Measurements from ENCODE around the gene SLC2A13. TPM values are rescaled to one million over a fixed set of nuclear protein-coding genes. Genes with fewer than 3 reads are reported as not detected.
A peak's percentile ranks its signal among the peaks of the same experiment; 100 is the strongest.
"Not testable (repeated sequence)": the region's sequence is repeated elsewhere in the genome, so short reads cannot be mapped to it uniquely, and the experiment has no call there.

The SLC2A13 gene
- total and polyA plus RNA-seq, 9 donors: 2.6 to 6.4 (median 3.6) TPM

- H3K4me3 ChIP-seq (ENCODE audit: low read length): no peak overlapping the region
Measured at GRCh38 chr12:39920647-39921046, 185.2 kb downstream of the SLC2A13 start.

DNA sequence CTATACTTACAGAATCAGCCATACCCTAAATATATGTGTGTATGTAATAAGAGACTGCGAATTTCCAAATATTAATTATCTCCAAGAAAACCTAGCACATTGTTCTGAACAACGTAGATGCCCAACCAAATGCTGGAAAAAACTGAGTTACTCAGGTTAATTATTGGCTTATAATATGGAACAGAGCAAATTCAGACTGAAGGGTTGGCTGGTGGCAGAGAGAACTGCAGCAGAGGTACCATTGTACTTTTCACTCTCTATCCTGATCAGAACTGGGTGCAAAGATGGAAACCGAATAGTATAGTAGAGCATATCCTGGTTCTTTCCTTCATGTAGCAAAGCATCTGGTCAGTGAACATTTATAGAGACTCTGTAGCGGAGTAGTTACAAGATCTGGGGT, 185.7 kb downstream of the SLC2A13 start:
- H3K27ac ChIP-seq (ENCODE audit: low read length): no peak overlapping the region
- H3K4me1 ChIP-seq (ENCODE audit: control insufficient read depth, insufficient read depth, low read length): no peaks in the 10 kb centered on the region
- H3K4me3 ChIP-seq (ENCODE audit: low read length): no peak overlapping the region
- no peaks in the 10 kb centered on the region for H3K27me3 ChIP-seq (ENCODE audit: control insufficient read depth, insufficient read depth, low read length)
- H3K9me3 ChIP-seq (replicated peaks; ENCODE audit: control insufficient read depth, low read depth, low read length): no peaks in the 10 kb centered on the region
- no peaks in the 10 kb centered on the region for H3K36me3 ChIP-seq (ENCODE audit: control insufficient read depth, insufficient read depth, low read length)
- no peak for DNase-seq
- WGBS (ENCODE audit: insufficient coverage): no CpG with 5 or more reads among the region's 4 CpGs

More at GRCh38 chr12:39920647-39921046, 185.2 kb downstream of the SLC2A13 start:
- no peaks in the 10 kb centered on the region for H3K27me3 ChIP-seq (ENCODE audit: control insufficient read depth, insufficient read depth, low read length)
- H3K4me1 ChIP-seq (ENCODE audit: control insufficient read depth, insufficient read depth, low read length): no peaks in the 10 kb centered on the region
- H3K9me3 ChIP-seq (replicated peaks; ENCODE audit: control insufficient read depth, low read depth, low read length): no peaks in the 10 kb centered on the region
- WGBS (ENCODE audit: insufficient coverage): 80% methylated on average over 2 of the region's 4 CpGs
- H3K36me3 ChIP-seq (ENCODE audit: control insufficient read depth, insufficient read depth, low read length): no peaks in the 10 kb centered on the region
- no peak for DNase-seq
- H3K27ac ChIP-seq (ENCODE audit: low read length): no peak overlapping the region

DNA sequence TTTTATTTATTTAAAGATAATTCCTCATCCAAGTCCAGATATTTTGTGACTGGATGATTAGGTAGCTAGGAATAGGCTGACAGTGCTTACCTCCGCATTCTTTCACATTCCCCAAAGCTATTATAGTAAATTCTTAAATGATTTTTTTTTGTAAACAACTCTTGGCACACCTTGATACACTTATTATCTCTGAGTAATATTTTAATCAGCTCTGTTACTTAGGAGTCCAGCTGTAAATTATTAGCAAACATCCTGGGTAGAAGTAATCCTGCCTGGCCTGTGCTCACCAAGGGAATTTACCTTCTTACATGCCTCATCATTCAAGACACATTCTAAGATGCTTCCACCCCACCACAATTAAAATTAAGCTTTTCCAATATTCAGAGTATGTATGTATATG, 186.1 kb downstream of the SLC2A13 start:
- Histone ChIP-seq H3K36me3 (ENCODE audit: control insufficient read depth, insufficient read depth, low read length) (no peaks in the 10 kb centered on the region), H3K4me1 (ENCODE audit: control insufficient read depth, insufficient read depth, low read length) (no peaks in the 10 kb centered on the region), H3K27me3 (ENCODE audit: control insufficient read depth, insufficient read depth, low read length) (no peaks in the 10 kb centered on the region), H3K4me3 (ENCODE audit: low read length) (no peak overlapping the region), H3K9me3 (replicated peaks; ENCODE audit: control insufficient read depth, low read depth, low read length) (no peaks in the 10 kb centered on the region), H3K27ac (ENCODE audit: low read length) (no peak overlapping the region)
- WGBS (ENCODE audit: insufficient coverage): no CpG with 5 or more reads among the region's 1 CpG
- no peak for DNase-seq

DNA sequence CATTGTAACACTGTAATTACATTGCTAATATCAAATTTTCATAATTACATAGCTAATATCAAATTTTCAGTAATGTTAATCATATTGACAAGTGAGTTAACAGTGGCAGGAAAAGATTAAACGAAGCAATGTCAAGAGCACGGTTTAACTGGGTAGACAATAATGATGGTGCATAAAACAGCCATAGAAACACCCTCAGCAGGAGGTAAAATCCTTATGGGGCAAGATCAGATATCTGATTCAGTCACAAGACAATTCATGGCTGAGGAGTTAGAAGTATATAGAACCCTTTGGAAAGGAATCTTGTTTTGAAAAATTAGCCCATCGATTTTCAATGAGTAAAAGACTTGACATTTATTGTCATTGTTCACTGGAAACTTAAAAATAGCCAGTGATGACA, 190.6 kb downstream of the SLC2A13 start:
- no peaks in the 10 kb centered on the region for H3K36me3 ChIP-seq (ENCODE audit: control insufficient read depth, insufficient read depth, low read length)
- H3K27me3 ChIP-seq (ENCODE audit: control insufficient read depth, insufficient read depth, low read length): no peaks in the 10 kb centered on the region
- no peaks in the 10 kb centered on the region for H3K4me1 ChIP-seq (ENCODE audit: control insufficient read depth, insufficient read depth, low read length)
- WGBS (ENCODE audit: insufficient coverage): no CpG with 5 or more reads among the region's 3 CpGs
- no peak overlapping the region for H3K27ac ChIP-seq (ENCODE audit: low read length)
- no peak for DNase-seq
- H3K9me3 ChIP-seq (replicated peaks; ENCODE audit: control insufficient read depth, low read depth, low read length): no peaks in the 10 kb centered on the region
- no peak overlapping the region for H3K4me3 ChIP-seq (ENCODE audit: low read length)

DNA sequence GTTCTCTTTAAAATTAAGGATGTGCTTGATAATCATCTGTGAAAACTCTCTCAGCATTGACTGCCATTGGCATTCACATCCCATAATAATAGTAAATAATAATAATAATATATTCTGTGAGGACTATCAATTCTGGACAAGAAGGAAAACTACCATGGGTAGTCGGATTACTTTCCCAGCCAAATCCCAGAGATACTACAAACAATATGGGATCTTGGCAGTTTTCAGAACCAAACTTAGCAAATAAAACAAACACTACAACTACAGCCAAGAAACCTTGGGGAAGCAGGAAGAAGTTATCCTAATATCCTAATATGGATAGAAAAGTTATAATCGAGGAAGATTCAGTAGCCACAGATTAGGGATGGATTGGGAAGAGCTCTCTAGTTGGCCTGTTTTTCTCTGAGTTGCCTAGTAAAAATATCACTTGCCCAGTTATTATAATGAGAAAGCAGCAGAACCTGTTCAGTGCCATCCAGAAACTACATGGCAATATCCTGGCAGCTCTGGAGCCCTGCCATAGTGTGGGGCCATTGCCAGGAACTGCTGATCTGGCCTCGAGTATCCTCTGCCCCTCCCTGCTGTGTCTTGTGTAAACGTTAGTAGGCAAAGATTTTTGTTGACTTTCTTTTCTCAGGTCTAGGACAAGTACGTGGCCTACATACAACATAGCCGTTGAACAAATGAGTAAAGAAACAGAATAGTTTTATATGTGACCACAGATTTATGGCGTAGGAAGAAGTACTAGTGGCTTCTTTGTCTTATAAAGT, 193.5 kb downstream of the SLC2A13 start:
- WGBS (ENCODE audit: insufficient coverage): 70% methylated on average over 2 of the region's 7 CpGs
- H3K36me3 ChIP-seq (ENCODE audit: control insufficient read depth, insufficient read depth, low read length): no peaks in the 10 kb centered on the region
- DNase-seq: no peak
- no peak overlapping the region for H3K4me3 ChIP-seq (ENCODE audit: low read length)
- no peaks in the 10 kb centered on the region for H3K9me3 ChIP-seq (replicated peaks; ENCODE audit: control insufficient read depth, low read depth, low read length)
- no peak overlapping the region for H3K27ac ChIP-seq (ENCODE audit: low read length)
- H3K27me3 ChIP-seq (ENCODE audit: control insufficient read depth, insufficient read depth, low read length): no peaks in the 10 kb centered on the region
- no peaks in the 10 kb centered on the region for H3K4me1 ChIP-seq (ENCODE audit: control insufficient read depth, insufficient read depth, low read length)

DNA sequence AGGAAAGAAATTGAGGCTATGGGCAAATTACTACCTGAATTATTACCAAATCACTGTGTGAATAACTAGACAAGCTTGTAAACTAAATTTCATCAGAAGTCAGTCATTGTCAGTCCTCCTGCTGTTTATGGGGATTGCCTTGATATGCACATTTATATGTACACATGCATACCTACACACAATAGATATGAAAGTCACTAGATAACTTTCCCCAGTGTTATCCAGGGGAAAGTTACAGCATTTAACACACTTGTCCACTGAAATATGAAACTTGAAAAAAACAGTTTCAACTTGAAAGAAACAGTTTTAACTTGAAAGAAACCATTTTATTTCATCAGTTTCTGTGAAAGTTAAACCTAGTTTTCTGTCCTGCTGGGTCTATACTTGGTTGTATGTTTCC, 199.6 kb downstream of the SLC2A13 start:
- H3K4me1 ChIP-seq (ENCODE audit: control insufficient read depth, insufficient read depth, low read length): no peaks in the 10 kb centered on the region

GRCh38 chr12:39905152-39905551, 200.7 kb downstream of the SLC2A13 start:
- no peak overlapping the region for H3K4me3 ChIP-seq (ENCODE audit: low read length)
- H3K4me1 ChIP-seq (ENCODE audit: control insufficient read depth, insufficient read depth, low read length): no peaks in the 10 kb centered on the region
- H3K27me3 ChIP-seq (ENCODE audit: control insufficient read depth, insufficient read depth, low read length): no peaks in the 10 kb centered on the region
- H3K9me3 ChIP-seq (replicated peaks; ENCODE audit: control insufficient read depth, low read depth, low read length): no peaks in the 10 kb centered on the region
- no peaks in the 10 kb centered on the region for H3K36me3 ChIP-seq (ENCODE audit: control insufficient read depth, insufficient read depth, low read length)
- no peak overlapping the region for H3K27ac ChIP-seq (ENCODE audit: low read length)
- no CpG with 5 or more reads among the region's 1 CpG for WGBS (ENCODE audit: insufficient coverage)
- peak; percentile 90 for DNase-seq

More for the DNA sequence above, 199.6 kb downstream of the SLC2A13 start:
- Histone ChIP-seq H3K27me3 (ENCODE audit: control insufficient read depth, insufficient read depth, low read length) (no peaks in the 10 kb centered on the region), H3K36me3 (ENCODE audit: control insufficient read depth, insufficient read depth, low read length) (no peaks in the 10 kb centered on the region), H3K9me3 (replicated peaks; ENCODE audit: control insufficient read depth, low read depth, low read length) (no peaks in the 10 kb centered on the region), H3K27ac (ENCODE audit: low read length) (no peak overlapping the region), H3K4me3 (ENCODE audit: low read length) (no peak overlapping the region)
- DNase-seq: no peak

GRCh38 chr12:39902821-39903220, 203.1 kb downstream of the SLC2A13 start:
- Histone ChIP-seq H3K36me3 (ENCODE audit: control insufficient read depth, insufficient read depth, low read length) (no peaks in the 10 kb centered on the region), H3K27me3 (ENCODE audit: control insufficient read depth, insufficient read depth, low read length) (no peaks in the 10 kb centered on the region), H3K9me3 (replicated peaks; ENCODE audit: control insufficient read depth, low read depth, low read length) (no peaks in the 10 kb centered on the region), H3K4me3 (ENCODE audit: low read length) (no peak overlapping the region), H3K4me1 (ENCODE audit: control insufficient read depth, insufficient read depth, low read length) (no peaks in the 10 kb centered on the region), H3K27ac (ENCODE audit: low read length) (no peak overlapping the region)
- DNase-seq: no peak
- WGBS (ENCODE audit: insufficient coverage): no CpG with 5 or more reads among the region's 2 CpGs

- DNase-seq: no peak
- Histone ChIP-seq H3K36me3 (ENCODE audit: control insufficient read depth, insufficient read depth, low read length) (no peaks in the 10 kb centered on the region), H3K9me3 (replicated peaks; ENCODE audit: control insufficient read depth, low read depth, low read length) (no peaks in the 10 kb centered on the region), H3K27ac (ENCODE audit: low read length) (no peak overlapping the region), H3K4me3 (ENCODE audit: low read length) (no peak overlapping the region), H3K4me1 (ENCODE audit: control insufficient read depth, insufficient read depth, low read length) (no peaks in the 10 kb centered on the region), H3K27me3 (ENCODE audit: control insufficient read depth, insufficient read depth, low read length) (no peaks in the 10 kb centered on the region)
- 50% methylated on average over 1 of the region's 1 CpG for WGBS (ENCODE audit: insufficient coverage)
Measured at GRCh38 chr12:39897315-39897714, 208.6 kb downstream of the SLC2A13 start.

- not testable (repeated sequence) for H3K27me3 ChIP-seq (ENCODE audit: control insufficient read depth, insufficient read depth, low read length); H3K9me3 ChIP-seq (replicated peaks; ENCODE audit: control insufficient read depth, low read depth, low read length); DNase-seq; H3K4me1 ChIP-seq (ENCODE audit: control insufficient read depth, insufficient read depth, low read length); H3K4me3 ChIP-seq (ENCODE audit: low read length); H3K27ac ChIP-seq (ENCODE audit: low read length); H3K36me3 ChIP-seq (ENCODE audit: control insufficient read depth, insufficient read depth, low read length)
- WGBS (ENCODE audit: insufficient coverage): 96% methylated on average over 4 of the region's 6 CpGs
Measured at GRCh38 chr12:39893388-39893787, 212.5 kb downstream of the SLC2A13 start.

DNA sequence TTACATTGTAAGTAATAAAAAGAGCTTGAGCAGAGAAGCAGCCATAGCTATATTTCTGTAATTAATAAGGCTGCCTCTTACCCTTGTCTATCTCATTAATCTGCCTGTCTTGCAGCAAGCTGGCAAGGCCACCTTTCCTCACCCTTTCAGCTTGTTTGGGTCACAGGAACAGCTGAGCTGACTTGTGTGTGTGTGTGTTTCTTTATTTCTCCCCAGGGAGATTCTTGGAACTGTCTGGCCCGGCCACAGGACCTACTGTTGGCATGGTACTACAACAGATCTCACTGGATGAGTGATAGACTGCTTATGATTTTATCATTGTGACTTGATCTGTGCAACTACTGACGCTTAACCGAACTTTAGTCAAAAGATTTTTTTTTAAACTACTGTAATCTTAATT, 213.7 kb downstream of the SLC2A13 start:
- DNase-seq: peak; percentile 15
- Histone ChIP-seq H3K27me3 (ENCODE audit: control insufficient read depth, insufficient read depth, low read length) (no peaks in the 10 kb centered on the region), H3K9me3 (replicated peaks; ENCODE audit: control insufficient read depth, low read depth, low read length) (no peaks in the 10 kb centered on the region), H3K36me3 (ENCODE audit: control insufficient read depth, insufficient read depth, low read length) (no peaks in the 10 kb centered on the region), H3K27ac (ENCODE audit: low read length) (no peak overlapping the region), H3K4me3 (ENCODE audit: low read length) (no peak overlapping the region), H3K4me1 (ENCODE audit: control insufficient read depth, insufficient read depth, low read length) (peaks cover 3% of the 10 kb centered on the region)
- no CpG with 5 or more reads among the region's 3 CpGs for WGBS (ENCODE audit: insufficient coverage)
